GM12874 (cell line): ENCODE measurements around the gene GUCY2C.

Experiments
- CTCF ChIP-seq: IDR thresholded peaks from 2 replicates; pipeline ENCODE4 v1.5.1; 2011; ENCODE audit warnings: low read depth, mild to moderate bottlenecking, control low read depth, low read length, moderate library complexity; ENCODE audit not compliant: insufficient read depth

Gene GUCY2C

DNA sequence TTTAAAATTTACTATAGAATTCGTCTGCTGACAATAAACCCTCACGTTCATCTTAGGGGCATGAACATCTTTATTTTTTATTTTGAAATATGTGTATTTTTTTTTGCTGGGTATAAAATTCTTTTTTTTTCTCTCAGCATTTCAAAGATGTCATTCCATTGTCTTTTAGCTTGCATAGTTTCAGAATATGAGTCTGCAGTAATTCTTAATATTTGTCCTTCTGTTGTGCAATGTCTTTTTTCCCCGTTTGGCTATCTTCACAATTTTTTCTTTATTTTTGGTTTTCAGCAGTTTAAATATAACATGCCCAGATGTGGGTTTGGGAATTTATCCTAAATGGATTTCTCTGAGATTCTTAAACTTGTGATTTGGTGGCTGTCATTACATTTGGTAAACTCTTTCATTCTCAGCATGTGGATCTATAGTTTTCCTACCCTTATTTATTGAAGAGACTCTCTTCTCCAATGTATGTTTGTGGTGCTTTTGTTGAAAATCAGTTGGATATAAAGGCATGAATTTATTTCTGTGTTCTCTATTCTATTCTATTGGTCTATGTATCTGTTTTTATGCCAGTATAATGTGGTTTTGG lies 90.9 kb downstream of the GUCY2C start:
- no peak for TF ChIP-seq CTCF

- no peak for TF ChIP-seq CTCF
These were observed 94.5 kb downstream of the GUCY2C start for GRCh38 chr12:14601692-14602478.

- TF ChIP-seq CTCF: no peak
These were observed 98.9 kb downstream of the GUCY2C start for GRCh38 chr12:14597480-14597879.

- TF ChIP-seq CTCF: no peak
These were observed 104.7 kb downstream of the GUCY2C start for GRCh38 chr12:14591719-14592118.

GRCh38 chr12:14589169-14590004 lies 107.0 kb downstream of the GUCY2C start:
- no peak for TF ChIP-seq CTCF

- no peak for TF ChIP-seq CTCF
These were observed 107.8 kb downstream of the GUCY2C start for GRCh38 chr12:14588571-14588970.

DNA sequence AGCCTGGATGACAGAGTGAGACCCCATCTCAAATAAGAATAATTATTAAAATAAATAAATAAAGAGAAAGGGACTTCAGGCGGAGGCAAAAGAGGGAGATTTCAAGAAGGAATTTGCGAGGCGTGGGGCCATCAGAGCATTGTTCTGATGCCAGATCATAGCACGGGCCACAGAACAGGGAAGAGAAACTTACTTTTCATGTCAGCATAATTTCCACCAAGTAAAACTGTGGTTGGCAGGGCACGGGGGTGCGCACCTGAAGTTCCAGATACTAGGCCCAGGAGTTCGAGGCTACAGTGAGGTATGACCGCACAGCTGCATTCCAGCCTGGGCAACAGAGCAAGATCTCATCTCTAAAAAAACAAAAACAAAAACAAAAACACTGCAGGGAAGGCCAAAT lies 117.8 kb downstream of the GUCY2C start:
- TF ChIP-seq CTCF: no peak
